Measurements from ENCODE around the gene RABGAP1.

The RABGAP1 gene

GRCh38 chr9:123132696-123133095, 191.9 kb downstream of the RABGAP1 start:
- Histone ChIP-seq H3K4me3 (replicated peaks; ENCODE audit: insufficient read depth, low read length) (no peak overlapping the region), H3K27me3 (ENCODE audit: insufficient read depth, poor library complexity, severe bottlenecking) (no peaks in the 10 kb centered on the region), H3K27ac (replicated peaks) (no peak overlapping the region)
- TF ChIP-seq SPI1 (IDR thresholded peaks at IDR 0.05; ENCODE audit: borderline replicate concordance, low read depth) (no peak), POLR2AphosphoS5 (IDR thresholded peaks at IDR 0.05; ENCODE audit: low read depth) (no peak), REST (IDR thresholded peaks at IDR 0.05; ENCODE audit: insufficient replicate concordance, low read depth) (no peak), CTCF (IDR thresholded peaks at IDR 0.05; ENCODE audit: insufficient read depth, low read length) (no peak), GABPA (IDR thresholded peaks at IDR 0.05; ENCODE audit: low read depth) (no peak)
- DNase-seq (ENCODE audit: low read depth in 1 of 2, low spot score in 1 of 2): no peak

GRCh38 chr9:123135430-123135829, 194.6 kb downstream of the RABGAP1 start:
- Histone ChIP-seq H3K4me3 (replicated peaks; ENCODE audit: insufficient read depth, low read length) (no peak overlapping the region), H3K27ac (replicated peaks) (no peak overlapping the region), H3K27me3 (ENCODE audit: insufficient read depth, poor library complexity, severe bottlenecking) (no peaks in the 10 kb centered on the region)
- TF ChIP-seq POLR2AphosphoS5 (IDR thresholded peaks at IDR 0.05; ENCODE audit: low read depth): no peak
- no peak for TF ChIP-seq GABPA (IDR thresholded peaks at IDR 0.05; ENCODE audit: low read depth)
- TF ChIP-seq CTCF (IDR thresholded peaks at IDR 0.05; ENCODE audit: insufficient read depth, low read length): no peak
- TF ChIP-seq REST (IDR thresholded peaks at IDR 0.05; ENCODE audit: insufficient replicate concordance, low read depth): no peak
- no peak for TF ChIP-seq SPI1 (IDR thresholded peaks at IDR 0.05; ENCODE audit: borderline replicate concordance, low read depth)
- DNase-seq (ENCODE audit: low read depth in 1 of 2, low spot score in 1 of 2): no peak

- TF ChIP-seq POLR2AphosphoS5 (IDR thresholded peaks at IDR 0.05; ENCODE audit: low read depth) (no peak), GABPA (IDR thresholded peaks at IDR 0.05; ENCODE audit: low read depth) (no peak), SPI1 (IDR thresholded peaks at IDR 0.05; ENCODE audit: borderline replicate concordance, low read depth) (no peak), REST (IDR thresholded peaks at IDR 0.05; ENCODE audit: insufficient replicate concordance, low read depth) (no peak)
- no peak overlapping the region for H3K4me3 ChIP-seq (replicated peaks; ENCODE audit: insufficient read depth, low read length)
- H3K27ac ChIP-seq (replicated peaks): no peak overlapping the region
- no peaks in the 10 kb centered on the region for H3K27me3 ChIP-seq (ENCODE audit: insufficient read depth, poor library complexity, severe bottlenecking)
- no peak for DNase-seq (ENCODE audit: low read depth in 1 of 2, low spot score in 1 of 2)
These were observed 197.3 kb downstream of the RABGAP1 start for GRCh38 chr9:123138163-123138562.

Data from HL-60 (cell line).